ENCODE results near the gene ZNF367.

ZNF367 gene

GRCh38 chr9:96462541-96462940, 44.4 kb upstream of the ZNF367 start:
- Histone ChIP-seq H2AFZ (ENCODE audit: low read length) (no peak overlapping the region), H3K79me2 (ENCODE audit: insufficient read depth, low read length) (no peaks in the 10 kb centered on the region), H3K9me2 (replicated peaks; ENCODE audit: low read depth, low read length) (no peaks in the 10 kb centered on the region), H3K27me3 (ENCODE audit: insufficient read depth, low read length, poor library complexity, severe bottlenecking) (no peaks in the 10 kb centered on the region), H3K9ac (ENCODE audit: low read depth, low read length, poor library complexity, severe bottlenecking) (no peak overlapping the region), H3K4me1 (ENCODE audit: insufficient read depth, low read length, poor library complexity, severe bottlenecking) (no peaks in the 10 kb centered on the region), H3K4me2 (ENCODE audit: low read depth, low read length, poor library complexity, severe bottlenecking) (no peak overlapping the region), H3K36me3 (ENCODE audit: insufficient read depth, low read length) (no peaks in the 10 kb centered on the region), H3F3A (ENCODE audit: low read depth) (no peaks in the 10 kb centered on the region), H3K4me3 (ENCODE audit: low read length, poor library complexity, severe bottlenecking) (no peak overlapping the region), H4K20me1 (ENCODE audit: insufficient read depth, low read length, poor library complexity, severe bottlenecking) (no peaks in the 10 kb centered on the region), H3K9me3 (ENCODE audit: insufficient read depth, low read depth, low read length) (no peaks in the 10 kb centered on the region)
- TF ChIP-seq, protein P1, sequence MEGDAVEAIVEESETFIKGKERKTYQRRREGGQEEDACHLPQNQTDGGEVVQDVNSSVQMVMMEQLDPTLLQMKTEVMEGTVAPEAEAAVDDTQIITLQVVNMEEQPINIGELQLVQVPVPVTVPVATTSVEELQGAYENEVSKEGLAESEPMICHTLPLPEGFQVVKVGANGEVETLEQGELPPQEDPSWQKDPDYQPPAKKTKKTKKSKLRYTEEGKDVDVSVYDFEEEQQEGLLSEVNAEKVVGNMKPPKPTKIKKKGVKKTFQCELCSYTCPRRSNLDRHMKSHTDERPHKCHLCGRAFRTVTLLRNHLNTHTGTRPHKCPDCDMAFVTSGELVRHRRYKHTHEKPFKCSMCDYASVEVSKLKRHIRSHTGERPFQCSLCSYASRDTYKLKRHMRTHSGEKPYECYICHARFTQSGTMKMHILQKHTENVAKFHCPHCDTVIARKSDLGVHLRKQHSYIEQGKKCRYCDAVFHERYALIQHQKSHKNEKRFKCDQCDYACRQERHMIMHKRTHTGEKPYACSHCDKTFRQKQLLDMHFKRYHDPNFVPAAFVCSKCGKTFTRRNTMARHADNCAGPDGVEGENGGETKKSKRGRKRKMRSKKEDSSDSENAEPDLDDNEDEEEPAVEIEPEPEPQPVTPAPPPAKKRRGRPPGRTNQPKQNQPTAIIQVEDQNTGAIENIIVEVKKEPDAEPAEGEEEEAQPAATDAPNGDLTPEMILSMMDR (conservative IDR thresholded peaks at IDR 0.05; ENCODE audit: low read length): no peak
- TF ChIP-seq EZH2phosphoT487 (IDR thresholded peaks at IDR 0.05; ENCODE audit: borderline replicate concordance): no peak

DNA sequence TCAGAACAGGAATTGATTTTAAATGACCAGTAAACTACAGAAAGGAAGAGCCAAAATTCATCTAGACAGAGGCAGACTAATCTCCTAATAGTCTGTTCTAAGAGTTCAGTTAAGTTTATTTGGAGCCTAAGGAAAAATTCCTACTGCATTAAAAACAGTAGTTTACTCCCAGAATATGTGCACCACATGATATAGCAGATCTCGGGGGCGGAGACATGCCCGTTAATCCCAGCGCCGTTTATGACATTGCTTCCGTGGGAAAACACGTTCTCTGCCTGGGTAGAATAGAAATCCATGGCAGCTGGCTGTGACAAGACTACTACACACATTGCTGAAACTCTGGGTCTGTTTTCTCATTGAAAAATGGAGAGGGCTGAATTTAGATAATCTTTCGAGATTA, 43.2 kb upstream of the ZNF367 start:
- no peaks in the 10 kb centered on the region for H3K9me2 ChIP-seq (replicated peaks; ENCODE audit: low read depth, low read length)
- H3K4me2 ChIP-seq (ENCODE audit: low read depth, low read length, poor library complexity, severe bottlenecking): no peak overlapping the region
- no peaks in the 10 kb centered on the region for H3K27me3 ChIP-seq (ENCODE audit: insufficient read depth, low read length, poor library complexity, severe bottlenecking)
- no peaks in the 10 kb centered on the region for H3K36me3 ChIP-seq (ENCODE audit: insufficient read depth, low read length)
- H3K9ac ChIP-seq (ENCODE audit: low read depth, low read length, poor library complexity, severe bottlenecking): no peak overlapping the region
- no peak overlapping the region for H2AFZ ChIP-seq (ENCODE audit: low read length)
- H3K4me3 ChIP-seq (ENCODE audit: low read length, poor library complexity, severe bottlenecking): no peak overlapping the region
- no peaks in the 10 kb centered on the region for H3K9me3 ChIP-seq (ENCODE audit: insufficient read depth, low read depth, low read length)
- TF ChIP-seq, protein P1 (conservative IDR thresholded peaks at IDR 0.05; ENCODE audit: low read length): no peak
- no peak for TF ChIP-seq EZH2phosphoT487 (IDR thresholded peaks at IDR 0.05; ENCODE audit: borderline replicate concordance)
- no peaks in the 10 kb centered on the region for H3K79me2 ChIP-seq (ENCODE audit: insufficient read depth, low read length)
- H3K4me1 ChIP-seq (ENCODE audit: insufficient read depth, low read length, poor library complexity, severe bottlenecking): peaks cover 3% of the 10 kb centered on the region
- no peaks in the 10 kb centered on the region for H3F3A ChIP-seq (ENCODE audit: low read depth)
- no peaks in the 10 kb centered on the region for H4K20me1 ChIP-seq (ENCODE audit: insufficient read depth, low read length, poor library complexity, severe bottlenecking)

DNA sequence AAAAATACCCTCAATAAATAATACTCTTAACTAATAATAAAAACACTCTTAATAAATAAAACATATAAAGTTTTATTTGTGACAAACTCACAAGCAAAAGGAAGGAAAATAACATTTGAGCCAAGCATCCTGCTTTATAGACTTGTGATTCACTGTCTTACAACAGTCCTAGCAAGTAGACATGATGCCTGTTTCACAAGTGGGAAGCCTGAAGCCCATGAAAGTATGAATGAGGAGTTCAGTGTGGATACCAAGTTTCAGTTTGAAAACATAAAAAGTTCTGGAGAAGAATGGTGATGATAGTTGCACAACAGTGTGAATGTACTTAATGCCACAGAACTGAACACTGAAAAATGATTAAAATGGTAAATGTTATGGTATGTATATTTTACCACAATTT, 42.7 kb upstream of the ZNF367 start:
- TF ChIP-seq, protein P1 (conservative IDR thresholded peaks at IDR 0.05; ENCODE audit: low read length): no peak
- no peak for TF ChIP-seq EZH2phosphoT487 (IDR thresholded peaks at IDR 0.05; ENCODE audit: borderline replicate concordance)

More for the DNA sequence above, 42.7 kb upstream of the ZNF367 start:
- Histone ChIP-seq H3K4me2 (ENCODE audit: low read depth, low read length, poor library complexity, severe bottlenecking) (no peak overlapping the region), H3K9ac (ENCODE audit: low read depth, low read length, poor library complexity, severe bottlenecking) (no peak overlapping the region), H3F3A (ENCODE audit: low read depth) (no peaks in the 10 kb centered on the region), H3K9me3 (ENCODE audit: insufficient read depth, low read depth, low read length) (no peaks in the 10 kb centered on the region), H3K36me3 (ENCODE audit: insufficient read depth, low read length) (no peaks in the 10 kb centered on the region), H2AFZ (ENCODE audit: low read length) (no peak overlapping the region), H3K4me3 (ENCODE audit: low read length, poor library complexity, severe bottlenecking) (no peak overlapping the region), H3K79me2 (ENCODE audit: insufficient read depth, low read length) (no peaks in the 10 kb centered on the region), H3K27me3 (ENCODE audit: insufficient read depth, low read length, poor library complexity, severe bottlenecking) (no peaks in the 10 kb centered on the region), H4K20me1 (ENCODE audit: insufficient read depth, low read length, poor library complexity, severe bottlenecking) (no peaks in the 10 kb centered on the region), H3K4me1 (ENCODE audit: insufficient read depth, low read length, poor library complexity, severe bottlenecking) (peaks cover 3% of the 10 kb centered on the region), H3K9me2 (replicated peaks; ENCODE audit: low read depth, low read length) (no peaks in the 10 kb centered on the region)
